T-helper 22 cell (primary cell): ENCODE results near the gene CYFIP2.

Source experiments
- DNase-seq: peaks from one replicate; pipeline ENCODE4 v3.0.0-alpha.2; 2020; ENCODE audit warnings: low read depth

The CYFIP2 gene

GRCh38 chr5:157258450-157258849 is 7.5 kb upstream of the CYFIP2 start:
- no peak for DNase-seq

GRCh38 chr5:157259699-157260098 is 6.2 kb upstream of the CYFIP2 start:
- DNase-seq: no peak

- no peak for DNase-seq
Measured at GRCh38 chr5:157263496-157264090, 2.3 kb upstream of the CYFIP2 start.

GRCh38 chr5:157266286-157267007 is 524 bp downstream of the CYFIP2 start:
- DNase-seq: peak; percentile 45

- DNase-seq: no peak
Measured at GRCh38 chr5:157267025-157267424, 1.1 kb downstream of the CYFIP2 start.

- DNase-seq: no peak
Measured at GRCh38 chr5:157267761-157268480, 2.0 kb downstream of the CYFIP2 start.

GRCh38 chr5:157269165-157269671 is 3.3 kb downstream of the CYFIP2 start:
- DNase-seq: no peak

- no peak for DNase-seq
Measured at GRCh38 chr5:157269761-157270272, 3.9 kb downstream of the CYFIP2 start.

- DNase-seq: no peak
Measured at GRCh38 chr5:157270771-157271170, 4.8 kb downstream of the CYFIP2 start.

GRCh38 chr5:157271740-157272271 is 5.9 kb downstream of the CYFIP2 start:
- peak; percentile 90 for DNase-seq

- DNase-seq: no peak
Measured at GRCh38 chr5:157273131-157273556, 7.2 kb downstream of the CYFIP2 start.

- DNase-seq: no peak
Measured at GRCh38 chr5:157275403-157275802, 9.5 kb downstream of the CYFIP2 start.

GRCh38 chr5:157278319-157279037 is 12.6 kb downstream of the CYFIP2 start:
- no peak for DNase-seq

GRCh38 chr5:157279605-157280239 is 13.8 kb downstream of the CYFIP2 start:
- no peak for DNase-seq

- no peak for DNase-seq
Measured at GRCh38 chr5:157280927-157281326, 15.0 kb downstream of the CYFIP2 start.

- DNase-seq: no peak
Measured at GRCh38 chr5:157282150-157282549, 16.2 kb downstream of the CYFIP2 start.

- no peak for DNase-seq
Measured at GRCh38 chr5:157283434-157283833, 17.5 kb downstream of the CYFIP2 start.

- no peak for DNase-seq
Measured at GRCh38 chr5:157284458-157285212, 18.7 kb downstream of the CYFIP2 start.

GRCh38 chr5:157285310-157286035 is 19.6 kb downstream of the CYFIP2 start:
- DNase-seq: no peak

- no peak for DNase-seq
Measured at GRCh38 chr5:157286761-157287211, 20.9 kb downstream of the CYFIP2 start.
